Activated CD8-positive, alpha-beta memory T cell treated with anti-CD3 and anti-CD28 coated beads, Interleukin-2, amount 50 U/mL, for 4 hours (primary cell): Measurements from ENCODE around the gene KRTAP9-3.
"Not testable (repeated sequence)": the region's sequence is repeated elsewhere in the genome, so short reads cannot be mapped to it uniquely, and the experiment has no call there.

Experiments used
- DNase-seq: peaks from one replicate; pipeline ENCODE4 v3.0.0-alpha.2; 2020

The KRTAP9-3 gene

GRCh38 chr17:41232399-41233105 lies at the start of gene KRTAP9-3:
Gene KRTAP9-3, plus strand, starts transcription at chr17:41232449. Its CDS starts 53 bp downstream, at chr17:41232502.
- not testable (repeated sequence) for DNase-seq

GRCh38 chr17:41184480-41184961 lies 47.7 kb upstream of the KRTAP9-3 start, which contains the start of gene KRTAP4-1:
Gene KRTAP4-1, minus strand, starts transcription at chr17:41184911. Its CDS starts 57 bp downstream, at chr17:41184854.
- no peak for DNase-seq

GRCh38 chr17:41185001-41185400 lies 47.2 kb upstream of the KRTAP9-3 start:
- no peak for DNase-seq

- DNase-seq: no peak
Measured at GRCh38 chr17:41186872-41187271, 45.4 kb upstream of the KRTAP9-3 start.

GRCh38 chr17:41189837-41190318 lies 42.4 kb upstream of the KRTAP9-3 start, which contains the start of gene KRTAP9-1:
Gene KRTAP9-1, plus strand, starts transcription at chr17:41189887. Its CDS starts 0 bp downstream, at chr17:41189887.
- DNase-seq: not testable (repeated sequence)

- no peak for DNase-seq
Measured at GRCh38 chr17:41190328-41190727, 41.9 kb upstream of the KRTAP9-3 start.

- no peak for DNase-seq
Measured at GRCh38 chr17:41196068-41196467, 36.2 kb upstream of the KRTAP9-3 start.

GRCh38 chr17:41199421-41200078 lies 32.7 kb upstream of the KRTAP9-3 start:
- no peak for DNase-seq

- DNase-seq: no peak
Measured at GRCh38 chr17:41211845-41212466, 20.3 kb upstream of the KRTAP9-3 start.

- no peak for DNase-seq
Measured at GRCh38 chr17:41212524-41213169, 19.6 kb upstream of the KRTAP9-3 start.

GRCh38 chr17:41215681-41216080 lies 16.6 kb upstream of the KRTAP9-3 start:
- DNase-seq: no peak

- no peak for DNase-seq
Measured at GRCh38 chr17:41223821-41224220, 8.4 kb upstream of the KRTAP9-3 start.

GRCh38 chr17:41226051-41226450 lies 6.2 kb upstream of the KRTAP9-3 start:
- no peak for DNase-seq

- not testable (repeated sequence) for DNase-seq
Measured at GRCh38 chr17:41226598-41227095, 5.6 kb upstream of the KRTAP9-3 start, which contains the start of gene KRTAP9-2. Gene KRTAP9-2, plus strand, starts transcription at chr17:41226648. Its CDS starts 7 bp downstream, at chr17:41226655.

- no peak for DNase-seq
Measured at GRCh38 chr17:41230094-41230493, 2.2 kb upstream of the KRTAP9-3 start.

GRCh38 chr17:41231731-41232130 lies 518 bp upstream of the KRTAP9-3 start:
- DNase-seq: no peak

- DNase-seq: not testable (repeated sequence)
Measured at GRCh38 chr17:41237116-41237515, 4.9 kb downstream of the KRTAP9-3 start.

- DNase-seq: not testable (repeated sequence)
Measured at GRCh38 chr17:41237949-41238437, 5.7 kb downstream of the KRTAP9-3 start, which contains the start of gene KRTAP9-8. Gene KRTAP9-8, plus strand, starts transcription at chr17:41237999. Its CDS starts 53 bp downstream, at chr17:41238052.

- not testable (repeated sequence) for DNase-seq
Measured at GRCh38 chr17:41246995-41247787, 14.9 kb downstream of the KRTAP9-3 start.

GRCh38 chr17:41249637-41250240 lies 17.5 kb downstream of the KRTAP9-3 start, which contains the start of gene KRTAP9-4:
Gene KRTAP9-4, plus strand, starts transcription at chr17:41249687. Its CDS starts 34 bp downstream, at chr17:41249721.
- DNase-seq: not testable (repeated sequence)

GRCh38 chr17:41251261-41251660 lies 19.0 kb downstream of the KRTAP9-3 start:
- no peak for DNase-seq
